HEK293 (cell line): ENCODE data around the gene RGL4.

Source experiments
- CTCF ChIA-PET: fragments of 350-600 bp; formaldehyde crosslinking; extraction: SDS; loops from one replicate; lab custom pipeline; 2021; ENCODE audit warnings: antibody characterized with exemption; lab: Yijun Ruan, JAX
- POLR2A ChIA-PET: fragments of 300-600 bp; formaldehyde crosslinking; extraction: SDS; loops from one replicate; lab custom pipeline; 2020; ENCODE audit warnings: antibody characterized with exemption, inconsistent platforms; lab: Yijun Ruan, JAX
- H3K27ac ChIP-seq: fragments of 200-500 bp; sonication (Bioruptor generic); 2 replicates; pipeline ENCODE4 v1.5.1; 2014; ENCODE audit warnings: low read depth, low read length, control low read depth, inconsistent platforms; ENCODE audit errors: extremely low read depth
- H3K36me3 ChIP-seq, 2 experiments: fragments of 200-500 bp in 1 of 2; sonication (Bioruptor generic) in 1 of 2; 1 replicate in 1 of 2; 2 replicates in 1 of 2; pipeline ENCODE4 v1.5.1; 2014 to 2017; ENCODE audit warnings: inconsistent platforms in 2 of 2, low read length in 2 of 2; ENCODE audit not compliant: control insufficient read depth in 2 of 2, insufficient read depth in 1 of 2
- H3K4me1 ChIP-seq: fragments of 200-500 bp; sonication (Bioruptor generic); 2 replicates; pipeline ENCODE4 v1.5.1; 2014; ENCODE audit warnings: mild to moderate bottlenecking, low read length, inconsistent platforms; ENCODE audit not compliant: control insufficient read depth, insufficient read depth
- H3K4me3 ChIP-seq: 2 replicates; pipeline ENCODE4 v1.5.1; 2011; ENCODE audit warnings: low read depth, mild to moderate bottlenecking, control low read depth, low read length, moderate library complexity
- H3K9me3 ChIP-seq: fragments of 200-500 bp; sonication (Bioruptor generic); 2 replicates; pipeline ENCODE4 v1.5.1; 2014; ENCODE audit warnings: low read depth, low read length, inconsistent platforms; ENCODE audit not compliant: control insufficient read depth, insufficient read depth
- GLI2 ChIP-seq: fragments of 450-650 bp; formaldehyde crosslinking; IDR thresholded peaks from 2 replicates; pipeline ENCODE4; 2017; ENCODE audit warnings: missing biosample characterization, missing genetic modification characterization, low read depth, borderline replicate concordance
- HOXC10 ChIP-seq: sonication (generic); formaldehyde crosslinking; IDR thresholded peaks from 2 replicates; pipeline ENCODE4 v1.8.1; 2023; ENCODE audit warnings: mild to moderate bottlenecking, missing genetic modification reagents
- TSHZ1 ChIP-seq: fragments of 450-650 bp; formaldehyde crosslinking; IDR thresholded peaks from 2 replicates; pipeline ENCODE4 v1.5.1; 2016; ENCODE audit warnings: missing biosample characterization, missing genetic modification characterization, borderline replicate concordance
- ZBTB1 ChIP-seq: fragments of 450-650 bp; formaldehyde crosslinking; IDR thresholded peaks from 2 replicates; pipeline ENCODE4 v1.5.1; 2016; ENCODE audit warnings: missing biosample characterization, missing genetic modification characterization
- ZBTB11 ChIP-seq: fragments of 450-650 bp; formaldehyde crosslinking; conservative IDR thresholded peaks from 2 replicates; pipeline ENCODE4 v1.5.1; 2016; ENCODE audit warnings: low read depth, missing biosample characterization, missing genetic modification characterization
- ZBTB21 ChIP-seq: fragments of 450-650 bp; formaldehyde crosslinking; IDR thresholded peaks from 2 replicates; pipeline ENCODE4 v1.5.1; 2017; ENCODE audit warnings: missing biosample characterization, missing genetic modification characterization
- ZNF140 ChIP-seq: fragments of 450-650 bp; formaldehyde crosslinking; IDR thresholded peaks from 2 replicates; pipeline ENCODE4 v1.5.1; 2016; ENCODE audit warnings: missing biosample characterization, missing genetic modification characterization
- ZNF155 ChIP-seq: fragments of 450-650 bp; formaldehyde crosslinking; IDR thresholded peaks from 2 replicates; pipeline ENCODE4 v1.5.1; 2016; ENCODE audit warnings: missing biosample characterization, missing genetic modification characterization
- ZNF2 ChIP-seq: fragments of 450-650 bp; formaldehyde crosslinking; IDR thresholded peaks from 2 replicates; pipeline ENCODE4 v1.5.1; 2016; ENCODE audit warnings: missing biosample characterization, missing genetic modification characterization
- ZNF292 ChIP-seq: fragments of 450-650 bp; formaldehyde crosslinking; IDR thresholded peaks from 2 replicates; pipeline ENCODE4 v1.5.1; 2016; ENCODE audit warnings: low read depth, missing biosample characterization, missing genetic modification characterization, borderline replicate concordance
- ZNF311 ChIP-seq: fragments of 450-650 bp; formaldehyde crosslinking; IDR thresholded peaks from 2 replicates; pipeline ENCODE4 v1.5.1; 2017; ENCODE audit warnings: missing biosample characterization, missing genetic modification characterization, borderline replicate concordance
- ZNF433 ChIP-seq: fragments of 450-650 bp; formaldehyde crosslinking; IDR thresholded peaks from 2 replicates; pipeline ENCODE4 v1.5.1; 2016; ENCODE audit warnings: missing biosample characterization, missing genetic modification characterization, low read depth
- ZNF654 ChIP-seq: fragments of 450-650 bp; formaldehyde crosslinking; IDR thresholded peaks from 2 replicates; pipeline ENCODE4 v1.5.1; 2016; ENCODE audit warnings: low read depth, missing biosample characterization, missing genetic modification characterization
- ZNF658 ChIP-seq: fragments of 450-650 bp; formaldehyde crosslinking; IDR thresholded peaks from 2 replicates; pipeline ENCODE4; 2016; ENCODE audit warnings: missing biosample characterization, missing genetic modification characterization
- TF ChIP-seq, protein P1 (sequence below): fragments of 450-650 bp; formaldehyde crosslinking; IDR thresholded peaks from 2 replicates; pipeline ENCODE4 v1.5.1; 2016; ENCODE audit warnings: missing biosample characterization, missing genetic modification characterization, borderline replicate concordance
- TF ChIP-seq, protein P2 (sequence below): fragments of 450-650 bp; formaldehyde crosslinking; IDR thresholded peaks from 2 replicates; pipeline ENCODE4 v1.5.1; 2016; ENCODE audit warnings: missing biosample characterization, missing genetic modification characterization

RGL4 gene

DNA sequence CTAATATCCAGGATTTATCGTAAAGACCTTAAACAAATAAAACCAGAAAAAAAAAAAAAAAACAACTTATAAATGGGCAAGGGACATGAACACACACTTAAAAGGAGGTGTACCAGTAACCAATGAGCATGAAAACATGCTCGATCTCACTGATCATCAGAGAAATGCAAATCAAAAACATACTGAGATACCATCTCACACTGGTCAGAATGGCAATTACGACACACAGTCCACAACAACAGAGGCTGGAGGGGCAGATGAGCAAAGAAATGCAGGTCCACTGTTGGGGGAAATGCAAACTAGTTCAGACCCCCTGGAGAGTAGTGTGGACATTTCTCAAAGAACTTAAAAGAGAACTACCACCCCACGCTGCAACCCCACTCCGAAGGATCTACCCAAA lies 13.2 kb downstream of the RGL4 start (continued):
- TF ChIP-seq, protein P1, sequence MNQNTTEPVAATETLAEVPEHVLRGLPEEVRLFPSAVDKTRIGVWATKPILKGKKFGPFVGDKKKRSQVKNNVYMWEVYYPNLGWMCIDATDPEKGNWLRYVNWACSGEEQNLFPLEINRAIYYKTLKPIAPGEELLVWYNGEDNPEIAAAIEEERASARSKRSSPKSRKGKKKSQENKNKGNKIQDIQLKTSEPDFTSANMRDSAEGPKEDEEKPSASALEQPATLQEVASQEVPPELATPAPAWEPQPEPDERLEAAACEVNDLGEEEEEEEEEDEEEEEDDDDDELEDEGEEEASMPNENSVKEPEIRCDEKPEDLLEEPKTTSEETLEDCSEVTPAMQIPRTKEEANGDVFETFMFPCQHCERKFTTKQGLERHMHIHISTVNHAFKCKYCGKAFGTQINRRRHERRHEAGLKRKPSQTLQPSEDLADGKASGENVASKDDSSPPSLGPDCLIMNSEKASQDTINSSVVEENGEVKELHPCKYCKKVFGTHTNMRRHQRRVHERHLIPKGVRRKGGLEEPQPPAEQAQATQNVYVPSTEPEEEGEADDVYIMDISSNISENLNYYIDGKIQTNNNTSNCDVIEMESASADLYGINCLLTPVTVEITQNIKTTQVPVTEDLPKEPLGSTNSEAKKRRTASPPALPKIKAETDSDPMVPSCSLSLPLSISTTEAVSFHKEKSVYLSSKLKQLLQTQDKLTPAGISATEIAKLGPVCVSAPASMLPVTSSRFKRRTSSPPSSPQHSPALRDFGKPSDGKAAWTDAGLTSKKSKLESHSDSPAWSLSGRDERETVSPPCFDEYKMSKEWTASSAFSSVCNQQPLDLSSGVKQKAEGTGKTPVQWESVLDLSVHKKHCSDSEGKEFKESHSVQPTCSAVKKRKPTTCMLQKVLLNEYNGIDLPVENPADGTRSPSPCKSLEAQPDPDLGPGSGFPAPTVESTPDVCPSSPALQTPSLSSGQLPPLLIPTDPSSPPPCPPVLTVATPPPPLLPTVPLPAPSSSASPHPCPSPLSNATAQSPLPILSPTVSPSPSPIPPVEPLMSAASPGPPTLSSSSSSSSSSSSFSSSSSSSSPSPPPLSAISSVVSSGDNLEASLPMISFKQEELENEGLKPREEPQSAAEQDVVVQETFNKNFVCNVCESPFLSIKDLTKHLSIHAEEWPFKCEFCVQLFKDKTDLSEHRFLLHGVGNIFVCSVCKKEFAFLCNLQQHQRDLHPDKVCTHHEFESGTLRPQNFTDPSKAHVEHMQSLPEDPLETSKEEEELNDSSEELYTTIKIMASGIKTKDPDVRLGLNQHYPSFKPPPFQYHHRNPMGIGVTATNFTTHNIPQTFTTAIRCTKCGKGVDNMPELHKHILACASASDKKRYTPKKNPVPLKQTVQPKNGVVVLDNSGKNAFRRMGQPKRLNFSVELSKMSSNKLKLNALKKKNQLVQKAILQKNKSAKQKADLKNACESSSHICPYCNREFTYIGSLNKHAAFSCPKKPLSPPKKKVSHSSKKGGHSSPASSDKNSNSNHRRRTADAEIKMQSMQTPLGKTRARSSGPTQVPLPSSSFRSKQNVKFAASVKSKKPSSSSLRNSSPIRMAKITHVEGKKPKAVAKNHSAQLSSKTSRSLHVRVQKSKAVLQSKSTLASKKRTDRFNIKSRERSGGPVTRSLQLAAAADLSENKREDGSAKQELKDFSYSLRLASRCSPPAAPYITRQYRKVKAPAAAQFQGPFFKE: no peak
- TF ChIP-seq TSHZ1 (tag by site-specific recombination) (no peak), ZNF654 (tag by site-specific recombination) (no peak), ZNF658 (tag by site-specific recombination) (no peak), ZNF433 (tag by site-specific recombination) (no peak)

GRCh38 chr22:23704829-23705228 lies 14.0 kb downstream of the RGL4 start:
- ChIA-PET CTCF (no interaction called here), POLR2A (no interaction called here)
- no peak overlapping the region for H3K4me3 ChIP-seq
- no peak overlapping the region for H3K27ac ChIP-seq
- no peak for TF ChIP-seq ZNF155 (tag by site-specific recombination)
- TF ChIP-seq HOXC10: no peak
- no peak for TF ChIP-seq ZBTB1 (tag by site-specific recombination)
- no peak for TF ChIP-seq GLI2 (tag by site-specific recombination)
- no peak for TF ChIP-seq ZNF311 (tag by site-specific recombination)
- no peak for TF ChIP-seq ZNF292 (tag by site-specific recombination)
- no peak for TF ChIP-seq ZBTB11 (tag by site-specific recombination)
- no peak for TF ChIP-seq ZNF2
- TF ChIP-seq, protein P2, sequence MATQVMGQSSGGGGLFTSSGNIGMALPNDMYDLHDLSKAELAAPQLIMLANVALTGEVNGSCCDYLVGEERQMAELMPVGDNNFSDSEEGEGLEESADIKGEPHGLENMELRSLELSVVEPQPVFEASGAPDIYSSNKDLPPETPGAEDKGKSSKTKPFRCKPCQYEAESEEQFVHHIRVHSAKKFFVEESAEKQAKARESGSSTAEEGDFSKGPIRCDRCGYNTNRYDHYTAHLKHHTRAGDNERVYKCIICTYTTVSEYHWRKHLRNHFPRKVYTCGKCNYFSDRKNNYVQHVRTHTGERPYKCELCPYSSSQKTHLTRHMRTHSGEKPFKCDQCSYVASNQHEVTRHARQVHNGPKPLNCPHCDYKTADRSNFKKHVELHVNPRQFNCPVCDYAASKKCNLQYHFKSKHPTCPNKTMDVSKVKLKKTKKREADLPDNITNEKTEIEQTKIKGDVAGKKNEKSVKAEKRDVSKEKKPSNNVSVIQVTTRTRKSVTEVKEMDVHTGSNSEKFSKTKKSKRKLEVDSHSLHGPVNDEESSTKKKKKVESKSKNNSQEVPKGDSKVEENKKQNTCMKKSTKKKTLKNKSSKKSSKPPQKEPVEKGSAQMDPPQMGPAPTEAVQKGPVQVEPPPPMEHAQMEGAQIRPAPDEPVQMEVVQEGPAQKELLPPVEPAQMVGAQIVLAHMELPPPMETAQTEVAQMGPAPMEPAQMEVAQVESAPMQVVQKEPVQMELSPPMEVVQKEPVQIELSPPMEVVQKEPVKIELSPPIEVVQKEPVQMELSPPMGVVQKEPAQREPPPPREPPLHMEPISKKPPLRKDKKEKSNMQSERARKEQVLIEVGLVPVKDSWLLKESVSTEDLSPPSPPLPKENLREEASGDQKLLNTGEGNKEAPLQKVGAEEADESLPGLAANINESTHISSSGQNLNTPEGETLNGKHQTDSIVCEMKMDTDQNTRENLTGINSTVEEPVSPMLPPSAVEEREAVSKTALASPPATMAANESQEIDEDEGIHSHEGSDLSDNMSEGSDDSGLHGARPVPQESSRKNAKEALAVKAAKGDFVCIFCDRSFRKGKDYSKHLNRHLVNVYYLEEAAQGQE (tag by site-specific recombination): no peak
- TF ChIP-seq ZBTB21 (tag by site-specific recombination): no peak
- TF ChIP-seq ZNF140 (tag by site-specific recombination): no peak
- H3K36me3 ChIP-seq: peaks cover 42 to 98% of the 10 kb centered on the region in 2 experiments
- no peaks in the 10 kb centered on the region for H3K9me3 ChIP-seq
- H3K4me1 ChIP-seq: no peaks in the 10 kb centered on the region
